NOMO-1 treated with dmso at 0.1 percent for 144 hours (cell line): ENCODE measurements around the gene FIGLA.

Experiments used
- DNase-seq: peaks from one replicate; lab custom pipeline; 2025; ENCODE audit not compliant: unreplicated experiment; lab: John Stamatoyannopoulos, UW

The FIGLA gene

GRCh38 chr2:70790136-70790828 is at the start of gene FIGLA:
Gene FIGLA (minus strand): TSS chr2:70790643. CDS start chr2:70790638, 5 bp downstream.
- no peak for DNase-seq

- DNase-seq, result no peak
Observed at GRCh38 chr2:70837980-70838925, 47.8 kb upstream of the FIGLA start.

GRCh38 chr2:70835643-70836042 is 45.2 kb upstream of the FIGLA start, which contains the start of gene CD207:
Gene CD207 (minus strand): TSS chr2:70835816. CDS start chr2:70835776, 40 bp downstream.
- DNase-seq, result no peak

- no peak for DNase-seq
Observed at GRCh38 chr2:70834881-70835280, 44.4 kb upstream of the FIGLA start.

GRCh38 chr2:70834106-70834505 is 43.7 kb upstream of the FIGLA start:
- DNase-seq, result no peak

- no peak for DNase-seq
Observed at GRCh38 chr2:70833246-70833645, 42.8 kb upstream of the FIGLA start.

GRCh38 chr2:70832386-70832785 is 41.9 kb upstream of the FIGLA start:
- no peak for DNase-seq

GRCh38 chr2:70831861-70832260 is 41.4 kb upstream of the FIGLA start:
- no peak for DNase-seq

- no peak for DNase-seq
Observed at GRCh38 chr2:70830366-70830765, 39.9 kb upstream of the FIGLA start.

GRCh38 chr2:70829916-70830315 is 39.5 kb upstream of the FIGLA start:
- DNase-seq, result no peak

- no peak for DNase-seq
Observed at GRCh38 chr2:70828914-70829824, 38.7 kb upstream of the FIGLA start.

GRCh38 chr2:70828115-70828514 is 37.7 kb upstream of the FIGLA start:
- no peak for DNase-seq

- no peak for DNase-seq
Observed at GRCh38 chr2:70827388-70827787, 36.9 kb upstream of the FIGLA start.

- DNase-seq, result no peak
Observed at GRCh38 chr2:70826696-70827350, 36.4 kb upstream of the FIGLA start.

- DNase-seq, result no peak
Observed at GRCh38 chr2:70823249-70823648, 32.8 kb upstream of the FIGLA start.

GRCh38 chr2:70822843-70823242 is 32.4 kb upstream of the FIGLA start:
- no peak for DNase-seq

- DNase-seq, result no peak
Observed at GRCh38 chr2:70820499-70820898, 30.1 kb upstream of the FIGLA start, which contains the start of gene CLEC4F. Gene CLEC4F (minus strand): TSS chr2:70820599. CDS start chr2:70820523, 76 bp downstream.

GRCh38 chr2:70817284-70817954 is 27.0 kb upstream of the FIGLA start:
- peak; percentile 3 for DNase-seq

GRCh38 chr2:70816726-70817125 is 26.3 kb upstream of the FIGLA start:
- no peak for DNase-seq
